CD14-positive monocyte (primary cell): Measurements from ENCODE around the gene MMEL1. TPM values are rescaled to one million over a fixed set of nuclear protein-coding genes. Genes with fewer than 3 reads are reported as not detected.

Experiments
- DNase-seq, 3 donors: peaks; one replicate each; pipeline ENCODE4 v3.0.0-alpha.2; 2011 to 2022
- H2AFZ ChIP-seq: 2 replicates; pipeline ENCODE4 v1.6.0; 2012; ENCODE audit warnings: mild to moderate bottlenecking, low read depth, low read length, inconsistent platforms; ENCODE audit not compliant: insufficient read depth, poor library complexity, severe bottlenecking
- H3K27ac ChIP-seq, 2 donors: 1 replicate in 1 of 2; 2 replicates in 1 of 2; pipeline ENCODE4 v1.5.1; 2012 to 2013; ENCODE audit warnings: low read length in 2 of 2, control low read depth in 1 of 2, inconsistent platforms in 1 of 2, low read depth in 1 of 2, mild to moderate bottlenecking in 1 of 2
- H3K27me3 ChIP-seq, 2 donors: one replicate each; pipeline versions ENCODE4 v1.6.0 to v1.6.1; 2011 to 2013; ENCODE audit warnings: low read length in 2 of 2; ENCODE audit not compliant: control insufficient read depth in 2 of 2, insufficient read depth in 2 of 2
- H3K36me3 ChIP-seq, 2 donors: replicated peaks in 1 of 2; 1 replicate in 1 of 2; 2 replicates in 1 of 2; pipeline versions ENCODE4 v1.5.1 to v1.6.1; 2012 to 2013; ENCODE audit warnings: low read length in 2 of 2, control low read depth in 1 of 2, inconsistent platforms in 1 of 2, mild to moderate bottlenecking in 1 of 2; ENCODE audit not compliant: insufficient read depth in 2 of 2, control insufficient read depth in 1 of 2
- H3K4me1 ChIP-seq, 2 donors: 1 replicate in 1 of 2; 2 replicates in 1 of 2; pipeline versions ENCODE4 v1.5.1 to v1.6.1; 2012 to 2013; ENCODE audit warnings: low read length in 2 of 2, control low read depth in 1 of 2, inconsistent platforms in 1 of 2, mild to moderate bottlenecking in 1 of 2, moderate library complexity in 1 of 2; ENCODE audit not compliant: insufficient read depth in 2 of 2, control insufficient read depth in 1 of 2
- H3K4me2 ChIP-seq: replicated peaks from 2 replicates; pipeline ENCODE3; 2012; ENCODE audit warnings: low read length, moderate library complexity, mild to moderate bottlenecking; ENCODE audit not compliant: poor library complexity, severe bottlenecking; ENCODE audit errors: extremely low read depth
- H3K4me3 ChIP-seq, 3 experiments: fragments of 200-600 bp in 1 of 3; sonication (generic) in 1 of 3; replicated peaks in 1 of 3; 1 replicate in 2 of 3; 2 replicates in 1 of 3; pipeline ENCODE4 v1.5.1; 2011 to 2013; ENCODE audit warnings: low read length in 3 of 3, mild to moderate bottlenecking in 3 of 3, control low read depth in 2 of 3, low read depth in 2 of 3, inconsistent platforms in 1 of 3, moderate library complexity in 1 of 3
- H3K79me2 ChIP-seq: 2 replicates; pipeline ENCODE4 v1.6.0; 2012; ENCODE audit warnings: mild to moderate bottlenecking, control low read depth, inconsistent platforms, low read length, moderate library complexity; ENCODE audit not compliant: insufficient read depth
- H3K9ac ChIP-seq: 2 replicates; pipeline ENCODE4 v1.6.0; 2017; ENCODE audit warnings: low read length, mild to moderate bottlenecking; ENCODE audit not compliant: insufficient read depth, poor library complexity, severe bottlenecking
- H3K9me3 ChIP-seq, 2 donors: replicated peaks in 1 of 2; 1 replicate in 1 of 2; 2 replicates in 1 of 2; pipeline versions ENCODE4 v1.5.1 to v1.6.1; 2012 to 2013; ENCODE audit warnings: low read length in 2 of 2, control low read depth in 1 of 2; ENCODE audit not compliant: control insufficient read depth in 1 of 2, insufficient read depth in 1 of 2
- H4K20me1 ChIP-seq: 2 replicates; pipeline ENCODE4 v1.6.0; 2012; ENCODE audit warnings: mild to moderate bottlenecking, low read length, control low read depth, moderate library complexity; ENCODE audit not compliant: insufficient read depth
- H3K27ac Mint-ChIP-seq, 7 donors: one replicate each; pipeline ENCODE4 v1.8.0; 2020; ENCODE audit warnings: mild to moderate bottlenecking in 7 of 7, mixed read lengths in 7 of 7, moderate library complexity in 6 of 7, inconsistent platforms in 2 of 7
- H3K27me3 Mint-ChIP-seq, 3 donors: one replicate each; pipeline ENCODE4 v1.8.0; 2021 to 2022; ENCODE audit warnings: low read depth in 3 of 3, mild to moderate bottlenecking in 3 of 3, mixed read lengths in 3 of 3, moderate library complexity in 3 of 3, inconsistent platforms in 1 of 3
- H3K36me3 Mint-ChIP-seq, 2 donors: one replicate each; pipeline ENCODE4 v1.8.0; 2020; ENCODE audit warnings: mixed read lengths in 2 of 2, inconsistent platforms in 1 of 2, mild to moderate bottlenecking in 1 of 2
- H3K4me1 Mint-ChIP-seq: one replicate; pipeline ENCODE4 v1.8.0; 2020; ENCODE audit warnings: mild to moderate bottlenecking, mixed read lengths
- H3K4me3 Mint-ChIP-seq, 2 donors: one replicate each; pipeline ENCODE4 v1.8.0; 2020; ENCODE audit warnings: mild to moderate bottlenecking in 2 of 2, mixed read lengths in 2 of 2, moderate library complexity in 1 of 2
- H3K9me3 Mint-ChIP-seq, 7 donors: one replicate each; pipeline ENCODE4 v1.8.0; 2020 to 2022; ENCODE audit warnings: mixed read lengths in 7 of 7, mild to moderate bottlenecking in 6 of 7, moderate library complexity in 6 of 7, inconsistent platforms in 2 of 7
- WGBS: methylation state at CpG from one replicate; pipeline ENCODE4 v1.1.5; 2013; ENCODE audit warnings: missing lambda C conversion rate; ENCODE audit not compliant: insufficient coverage; 5-methylcytosine and 5-hydroxymethylcytosine counted together
- intact Hi-C, 2 donors: fragments of 100-400 bp; cut with micrococcal nuclease; formaldehyde crosslinking; loops; one replicate each; pipeline versions ENCODE4 v1.15.0 to v1.15.1; 2023
- polyA plus RNA-seq, 3 donors: library from polyadenylated mRNA; depleted of rRNA in 1 of 3; unstranded in 2 of 3; stranded (reverse) in 1 of 3; fragments of 300-500 nt in 2 of 3; fragments of >200 nt in 1 of 3; fragmentation: Illumina TruSeq in 2 of 3; gene quantifications; 1 replicate in 2 of 3; 2 replicates in 1 of 3; pipeline ENCODE4 v1.2.3, GENCODE V29; 2012 to 2021
- TF ChIP-seq, protein P1 (sequence below): fragments of 200-600 bp; IDR thresholded peaks from one replicate; pipeline ENCODE4 v1.8.0; 2022; ENCODE audit warnings: antibody characterized with exemption, mild to moderate bottlenecking

The MMEL1 gene
- polyA plus RNA-seq, 3 donors, result 1.1 to 4.4 (median 1.9) TPM

DNA sequence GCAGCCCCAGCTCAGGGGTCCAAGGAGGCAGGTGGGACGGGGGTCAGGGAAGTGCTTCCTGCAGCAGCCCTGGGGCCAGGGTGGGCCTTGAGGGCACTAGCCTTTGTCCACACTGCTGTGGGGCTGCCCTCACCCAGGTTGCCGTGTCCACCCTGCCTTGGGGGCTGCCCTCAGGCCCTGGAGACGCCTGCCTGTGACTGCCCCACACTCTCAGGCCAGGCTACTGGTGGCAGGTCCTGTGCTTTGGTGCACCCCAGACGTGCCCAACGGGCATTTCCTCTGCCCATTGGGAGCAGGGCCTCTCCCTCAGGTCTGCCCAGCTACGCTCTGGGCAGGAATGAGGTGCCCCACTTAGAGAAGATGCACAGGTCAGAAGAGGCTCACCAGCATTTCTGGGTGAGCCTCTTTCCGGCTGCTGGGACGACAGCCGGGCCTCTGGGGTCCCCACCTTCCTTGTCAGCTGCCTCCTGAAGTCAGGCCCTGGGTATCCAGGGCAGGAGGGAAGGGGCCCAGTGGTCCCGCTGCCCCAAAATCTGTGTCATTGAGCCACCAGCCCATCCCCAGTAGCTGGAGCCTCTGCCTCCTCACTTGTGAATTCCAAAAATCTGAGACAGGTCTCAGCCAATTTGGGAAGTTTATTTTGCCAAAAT, 2.7 kb upstream of the MMEL1 start:
- TF ChIP-seq, protein P1, sequence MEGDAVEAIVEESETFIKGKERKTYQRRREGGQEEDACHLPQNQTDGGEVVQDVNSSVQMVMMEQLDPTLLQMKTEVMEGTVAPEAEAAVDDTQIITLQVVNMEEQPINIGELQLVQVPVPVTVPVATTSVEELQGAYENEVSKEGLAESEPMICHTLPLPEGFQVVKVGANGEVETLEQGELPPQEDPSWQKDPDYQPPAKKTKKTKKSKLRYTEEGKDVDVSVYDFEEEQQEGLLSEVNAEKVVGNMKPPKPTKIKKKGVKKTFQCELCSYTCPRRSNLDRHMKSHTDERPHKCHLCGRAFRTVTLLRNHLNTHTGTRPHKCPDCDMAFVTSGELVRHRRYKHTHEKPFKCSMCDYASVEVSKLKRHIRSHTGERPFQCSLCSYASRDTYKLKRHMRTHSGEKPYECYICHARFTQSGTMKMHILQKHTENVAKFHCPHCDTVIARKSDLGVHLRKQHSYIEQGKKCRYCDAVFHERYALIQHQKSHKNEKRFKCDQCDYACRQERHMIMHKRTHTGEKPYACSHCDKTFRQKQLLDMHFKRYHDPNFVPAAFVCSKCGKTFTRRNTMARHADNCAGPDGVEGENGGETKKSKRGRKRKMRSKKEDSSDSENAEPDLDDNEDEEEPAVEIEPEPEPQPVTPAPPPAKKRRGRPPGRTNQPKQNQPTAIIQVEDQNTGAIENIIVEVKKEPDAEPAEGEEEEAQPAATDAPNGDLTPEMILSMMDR, result no peak
- peaks cover 19 to 28% (median 24%) of the 10 kb centered on the region in 7 donors for H3K9me3 Mint-ChIP-seq

DNA sequence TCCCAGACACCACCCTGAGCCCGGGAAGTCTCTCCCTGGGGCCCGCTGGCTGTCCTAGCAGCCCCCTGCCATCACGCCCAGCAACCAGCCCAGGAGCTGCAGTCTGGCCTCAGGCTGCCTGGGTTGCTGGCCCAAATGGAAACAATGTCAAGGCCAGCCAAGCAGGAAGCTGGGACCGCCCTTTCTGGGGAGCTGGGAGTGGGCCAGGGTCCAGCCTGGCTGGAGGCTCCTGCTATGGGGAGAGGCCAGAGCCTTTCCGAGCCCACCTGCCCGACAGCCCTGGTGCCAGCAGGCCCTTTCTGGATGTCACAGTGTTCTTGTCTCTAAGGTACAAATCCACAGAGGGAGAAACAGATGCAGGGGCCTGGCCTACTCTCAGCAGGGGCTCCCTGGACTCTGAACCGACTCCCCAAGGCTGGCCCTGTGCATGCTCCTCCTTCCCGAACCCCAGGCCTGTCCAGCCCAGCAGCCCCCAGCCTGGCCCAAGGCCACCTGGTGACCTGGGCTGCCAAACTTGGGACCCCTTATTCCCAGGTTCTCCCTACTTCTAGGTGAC, 1.2 kb upstream of the MMEL1 start:
- Histone ChIP-seq H3K79me2 (no peaks in the 10 kb centered on the region), H4K20me1 (no peaks in the 10 kb centered on the region), H3K4me2 (no peak overlapping the region), H3K9ac (no peak overlapping the region), H2AFZ (no peak overlapping the region), H3K4me3 (no peak overlapping the region), H3K27me3 (peaks cover 0 to 14% of the 10 kb centered on the region in 2 donors), H3K9me3 (peaks cover 26 to 40% of the 10 kb centered on the region in 2 donors), H3K36me3 (no peaks in the 10 kb centered on the region), H3K4me1 (no peaks in the 10 kb centered on the region), H3K27ac (no peak overlapping the region)
- peaks cover 0 to 6% of the 10 kb centered on the region in 2 donors for H3K36me3 Mint-ChIP-seq
- H3K4me3 Mint-ChIP-seq, result no peak overlapping the region
- no peak overlapping the region for H3K27ac Mint-ChIP-seq
- WGBS, result 90% methylated on average over 8 of the region's 8 CpGs
- TF ChIP-seq, protein P1, result no peak
- peaks cover 26 to 36% (median 34%) of the 10 kb centered on the region in 7 donors for H3K9me3 Mint-ChIP-seq
- no peak for DNase-seq
- peaks cover 16 to 50% (median 23%) of the 10 kb centered on the region in 3 donors for H3K27me3 Mint-ChIP-seq
- H3K4me1 Mint-ChIP-seq, result no peaks in the 10 kb centered on the region
- intact Hi-C loops, result no loop called here

More for the DNA sequence above, 2.7 kb upstream of the MMEL1 start:
- Mint-ChIP-seq H3K4me1 (no peaks in the 10 kb centered on the region), H3K27ac (peak overlapping the region in 1 of 7 donors; percentile 3), H3K36me3 (no peaks in the 10 kb centered on the region), H3K27me3 (peaks cover 8 to 37% (median 15%) of the 10 kb centered on the region in 3 donors), H3K4me3 (no peak overlapping the region)
- 88% methylated on average over 9 of the region's 10 CpGs for WGBS
- no peaks in the 10 kb centered on the region for H3K27me3 ChIP-seq
- H2AFZ ChIP-seq, result no peak overlapping the region
- H3K4me1 ChIP-seq, result no peaks in the 10 kb centered on the region
- intact Hi-C loops, result no loop called here
- H3K79me2 ChIP-seq, result no peaks in the 10 kb centered on the region
- H3K27ac ChIP-seq, result no peak overlapping the region
- H4K20me1 ChIP-seq, result no peaks in the 10 kb centered on the region
- no peak overlapping the region for H3K9ac ChIP-seq
- H3K4me2 ChIP-seq, result no peak overlapping the region
- H3K4me3 ChIP-seq, result no peak overlapping the region
- peaks cover 16 to 33% of the 10 kb centered on the region in 2 donors for H3K9me3 ChIP-seq
- no peak for DNase-seq
- H3K36me3 ChIP-seq, result no peaks in the 10 kb centered on the region
